ENCODE results near the gene ATP11B.
A peak's percentile ranks its signal among the peaks of the same experiment; 100 is the strongest.

The ATP11B gene

GRCh38 chr3:182910936-182911781 is 117.9 kb downstream of the ATP11B start:
- DNase-seq (ENCODE audit: low spot score) (no peak), ATAC-seq (ENCODE audit: low read depth) (no peak; the same call in 2 of the 3 replicates)
- Histone ChIP-seq H3K4me1 (ENCODE audit: insufficient read depth, poor library complexity, severe bottlenecking) (peaks cover 12% of the 10 kb centered on the region), H3K36me3 (ENCODE audit: low read depth) (peaks cover 25% of the 10 kb centered on the region), H3K4me3 (ENCODE audit: severe bottlenecking) (no peak overlapping the region), H3K27me3 (ENCODE audit: insufficient read depth, poor library complexity, severe bottlenecking) (no peaks in the 10 kb centered on the region), H3K9me3 (ENCODE audit: severe bottlenecking) (no peaks in the 10 kb centered on the region), H3K27ac (ENCODE audit: poor library complexity, severe bottlenecking) (peak overlapping the region; percentile 40)
- TF ChIP-seq CTCF (IDR thresholded peaks at IDR 0.05; ENCODE audit: poor library complexity, severe bottlenecking): no peak

DNA sequence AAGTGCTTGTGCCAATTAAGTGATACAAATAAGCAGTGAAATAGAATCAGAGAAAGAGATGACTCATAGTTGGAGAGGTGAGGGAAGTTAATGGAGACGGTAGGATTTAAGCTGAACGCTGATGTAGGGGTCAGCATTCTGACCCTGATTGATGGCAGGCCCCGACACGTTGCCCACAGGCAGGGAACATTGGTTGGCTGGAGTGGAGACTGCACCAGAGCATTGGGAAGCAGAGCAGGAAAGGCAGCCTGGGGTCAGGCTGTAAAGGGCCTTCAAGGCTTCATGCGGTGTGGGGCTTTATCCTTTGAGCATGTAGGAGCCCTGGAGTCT is 118.4 kb downstream of the ATP11B start:
- DNase-seq (ENCODE audit: low spot score) (no peak), ATAC-seq (ENCODE audit: low read depth) (peak; percentile 88)
- peak overlapping the region; percentile 40 for H3K27ac ChIP-seq (ENCODE audit: poor library complexity, severe bottlenecking)
- H3K36me3 ChIP-seq (ENCODE audit: low read depth): peaks cover 22% of the 10 kb centered on the region
- H3K4me3 ChIP-seq (ENCODE audit: severe bottlenecking): no peak overlapping the region
- no peaks in the 10 kb centered on the region for H3K9me3 ChIP-seq (ENCODE audit: severe bottlenecking)
- TF ChIP-seq CTCF (IDR thresholded peaks at IDR 0.05; ENCODE audit: poor library complexity, severe bottlenecking): no peak
- no peaks in the 10 kb centered on the region for H3K27me3 ChIP-seq (ENCODE audit: insufficient read depth, poor library complexity, severe bottlenecking)
- H3K4me1 ChIP-seq (ENCODE audit: insufficient read depth, poor library complexity, severe bottlenecking): peaks cover 12% of the 10 kb centered on the region

- ATAC-seq (ENCODE audit: low read depth): no peak
- Histone ChIP-seq H3K36me3 (ENCODE audit: low read depth) (peaks cover 23% of the 10 kb centered on the region), H3K4me3 (ENCODE audit: severe bottlenecking) (no peak overlapping the region), H3K27me3 (ENCODE audit: insufficient read depth, poor library complexity, severe bottlenecking) (no peaks in the 10 kb centered on the region), H3K4me1 (ENCODE audit: insufficient read depth, poor library complexity, severe bottlenecking) (peaks cover 12% of the 10 kb centered on the region), H3K27ac (ENCODE audit: poor library complexity, severe bottlenecking) (peak overlapping the region; percentile 40), H3K9me3 (ENCODE audit: severe bottlenecking) (no peaks in the 10 kb centered on the region)
- no peak for DNase-seq (ENCODE audit: low spot score)
- no peak for TF ChIP-seq CTCF (IDR thresholded peaks at IDR 0.05; ENCODE audit: poor library complexity, severe bottlenecking)
These were observed 119.2 kb downstream of the ATP11B start for GRCh38 chr3:182912474-182912873.

DNA sequence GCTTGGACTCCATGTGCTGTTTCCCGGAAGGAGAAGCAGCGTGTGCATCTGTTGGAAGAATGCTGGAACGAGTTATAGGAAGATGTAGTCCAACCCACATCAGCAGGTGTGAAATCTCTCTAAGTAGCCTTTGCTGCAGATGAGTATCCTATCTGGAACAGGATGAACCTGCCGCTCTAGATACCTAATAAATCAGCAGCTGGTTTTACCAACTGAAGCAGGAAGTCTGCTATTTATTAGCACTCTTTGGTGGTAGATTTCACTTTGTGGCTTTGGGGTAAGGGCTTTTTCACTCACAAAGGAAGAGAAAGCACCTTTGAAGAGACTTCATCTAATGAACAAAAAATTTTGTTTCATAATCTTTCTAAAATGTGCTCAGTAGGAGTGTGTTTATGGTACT is 120.6 kb downstream of the ATP11B start:
- no peak for TF ChIP-seq CTCF (IDR thresholded peaks at IDR 0.05; ENCODE audit: poor library complexity, severe bottlenecking)
- peaks cover 12% of the 10 kb centered on the region for H3K4me1 ChIP-seq (ENCODE audit: insufficient read depth, poor library complexity, severe bottlenecking)
- H3K27me3 ChIP-seq (ENCODE audit: insufficient read depth, poor library complexity, severe bottlenecking): no peaks in the 10 kb centered on the region
- H3K4me3 ChIP-seq (ENCODE audit: severe bottlenecking): no peak overlapping the region
- no peak overlapping the region for H3K27ac ChIP-seq (ENCODE audit: poor library complexity, severe bottlenecking)
- DNase-seq (ENCODE audit: low spot score): no peak
- ATAC-seq (ENCODE audit: low read depth): no peak
- no peaks in the 10 kb centered on the region for H3K9me3 ChIP-seq (ENCODE audit: severe bottlenecking)
- H3K36me3 ChIP-seq (ENCODE audit: low read depth): peaks cover 22% of the 10 kb centered on the region

GRCh38 chr3:182914341-182914740 is 121.0 kb downstream of the ATP11B start:
- ATAC-seq (ENCODE audit: low read depth) (no peak), DNase-seq (ENCODE audit: low spot score) (no peak)
- Histone ChIP-seq H3K4me1 (ENCODE audit: insufficient read depth, poor library complexity, severe bottlenecking) (peaks cover 12% of the 10 kb centered on the region), H3K27me3 (ENCODE audit: insufficient read depth, poor library complexity, severe bottlenecking) (no peaks in the 10 kb centered on the region), H3K4me3 (ENCODE audit: severe bottlenecking) (no peak overlapping the region), H3K27ac (ENCODE audit: poor library complexity, severe bottlenecking) (no peak overlapping the region), H3K36me3 (ENCODE audit: low read depth) (peaks cover 22% of the 10 kb centered on the region), H3K9me3 (ENCODE audit: severe bottlenecking) (no peaks in the 10 kb centered on the region)
- no peak for TF ChIP-seq CTCF (IDR thresholded peaks at IDR 0.05; ENCODE audit: poor library complexity, severe bottlenecking)

All from RWPE2 (cell line).